ENCODE measurements around the gene IRF9.
"Not testable (repeated sequence)": the region's sequence is repeated elsewhere in the genome, so short reads cannot be mapped to it uniquely, and the experiment has no call there.

Gene IRF9

DNA sequence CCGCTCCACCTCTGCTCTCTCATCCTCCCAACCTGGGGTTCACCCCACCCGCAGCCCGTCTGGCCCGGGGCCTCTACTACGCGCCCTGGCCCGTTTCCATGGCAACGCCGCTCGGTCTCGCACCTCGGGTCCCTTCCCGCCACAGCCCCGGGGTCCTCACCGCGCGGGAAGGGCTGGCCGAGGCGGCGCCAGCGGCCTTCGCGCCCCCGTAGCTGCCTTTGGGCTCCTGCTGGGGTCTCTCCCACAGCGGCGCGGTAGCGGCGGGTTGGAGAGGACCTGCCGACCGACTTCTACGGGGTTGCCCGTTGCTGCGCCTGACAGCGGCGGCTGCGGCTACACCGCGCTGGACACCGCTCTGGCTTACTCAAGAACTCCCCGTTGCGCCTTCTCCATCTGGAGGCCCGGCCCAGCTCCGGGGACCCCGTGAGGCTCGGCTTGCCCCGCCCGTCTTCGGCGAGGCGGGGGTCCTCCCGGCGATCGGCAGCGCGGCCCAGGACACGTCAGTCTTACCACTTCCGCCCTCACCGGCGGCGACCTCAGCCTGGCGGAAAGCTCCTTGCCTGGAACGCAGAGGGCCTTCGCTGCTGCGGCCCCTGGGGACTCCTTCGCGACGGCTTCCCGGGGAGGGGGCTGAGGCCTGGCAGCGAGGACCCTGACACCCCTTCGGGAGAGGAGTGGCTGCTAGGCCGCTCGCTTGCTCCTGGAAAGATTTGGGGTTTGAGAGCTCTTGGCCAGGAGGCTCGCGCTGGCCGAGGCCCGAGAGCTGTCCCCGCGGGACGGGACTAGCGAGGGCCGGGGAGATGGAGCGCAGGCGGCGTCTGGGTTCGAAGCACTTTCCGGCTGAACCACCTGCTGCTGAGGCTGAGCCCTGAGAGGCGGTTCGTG is 34.4 kb downstream of the IRF9 start, which contains the start of gene TM9SF1:
TM9SF1 (minus strand) TSS at position 256 of the 885 bp plus-strand sequence. CDS start 422 bp downstream, outside the sequence.
- peak; percentile 68 for DNase-seq (ENCODE audit: low spot score)

DNA sequence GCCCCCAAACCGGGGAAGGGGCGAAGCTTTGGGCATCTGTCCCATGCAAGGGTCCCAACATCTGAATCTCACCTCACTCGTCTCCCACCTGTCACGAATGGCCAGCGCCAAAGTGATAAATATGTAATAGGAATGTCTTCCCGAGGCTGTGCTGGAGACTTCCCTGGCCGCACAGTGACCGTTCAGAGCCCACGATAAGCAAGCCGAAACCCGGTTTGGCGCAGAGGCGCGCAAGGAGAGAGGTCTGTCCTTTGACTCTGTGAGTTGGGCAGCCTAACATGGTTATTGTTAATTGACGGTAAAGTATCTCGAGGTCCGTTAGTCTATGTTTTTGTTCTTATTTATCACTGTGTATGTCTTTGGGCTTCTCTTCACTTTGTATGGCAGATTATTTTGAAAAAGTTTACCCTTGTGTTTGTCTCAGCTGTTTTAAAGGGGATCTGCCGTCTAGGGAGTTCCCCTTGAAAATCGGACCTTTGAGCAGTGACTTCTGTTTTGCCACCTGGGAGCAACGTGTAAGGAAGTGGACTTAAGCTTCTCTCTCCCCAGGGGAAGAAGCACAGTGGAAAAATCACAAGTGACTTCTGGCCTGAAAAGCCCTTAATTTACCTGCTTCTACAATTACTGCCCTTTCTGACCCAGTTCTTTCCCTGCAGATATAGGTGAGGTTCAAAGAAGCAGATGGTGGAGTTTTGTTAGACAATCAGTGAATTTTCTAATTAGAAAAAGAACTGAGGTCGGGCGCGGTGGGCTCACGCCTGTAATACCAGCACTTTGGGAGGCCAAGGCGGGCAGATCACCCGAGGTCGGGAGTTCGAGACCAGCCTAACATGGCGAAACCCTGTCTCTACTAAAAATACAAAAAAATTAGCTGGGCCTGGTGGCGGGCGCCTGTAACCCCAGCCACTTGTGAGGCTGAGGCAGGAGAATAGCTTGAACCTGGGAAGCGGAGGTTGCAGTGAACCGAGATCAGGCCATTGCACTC is 35.3 kb downstream of the IRF9 start:
- DNase-seq (ENCODE audit: low spot score), result no peak

DNA sequence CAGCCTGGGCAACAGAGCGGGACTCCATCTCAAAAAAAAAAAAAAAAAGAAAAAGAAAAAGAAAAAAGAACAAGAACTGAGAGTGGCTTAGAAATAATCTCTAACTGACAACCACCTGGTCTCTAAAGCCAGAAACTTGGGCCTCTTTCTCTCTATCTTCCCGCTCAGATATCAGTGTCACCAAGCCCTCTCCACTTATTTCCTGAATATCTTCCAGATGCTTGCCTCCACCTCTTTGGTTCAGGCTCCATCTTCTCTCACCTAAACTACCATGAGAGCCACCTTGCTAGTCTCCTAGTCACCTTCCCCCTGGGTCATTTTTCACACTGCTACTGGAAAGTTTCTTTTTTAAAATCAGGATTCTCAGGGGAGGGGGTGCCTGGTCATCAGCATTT is 36.0 kb downstream of the IRF9 start:
- no peak for DNase-seq (ENCODE audit: low spot score)

GRCh38 chr14:24198814-24199524 is 37.9 kb downstream of the IRF9 start:
- DNase-seq (ENCODE audit: low spot score), result no peak

- not testable (repeated sequence) for DNase-seq (ENCODE audit: low spot score)
Measured at GRCh38 chr14:24202538-24202937, 41.5 kb downstream of the IRF9 start.

DNA sequence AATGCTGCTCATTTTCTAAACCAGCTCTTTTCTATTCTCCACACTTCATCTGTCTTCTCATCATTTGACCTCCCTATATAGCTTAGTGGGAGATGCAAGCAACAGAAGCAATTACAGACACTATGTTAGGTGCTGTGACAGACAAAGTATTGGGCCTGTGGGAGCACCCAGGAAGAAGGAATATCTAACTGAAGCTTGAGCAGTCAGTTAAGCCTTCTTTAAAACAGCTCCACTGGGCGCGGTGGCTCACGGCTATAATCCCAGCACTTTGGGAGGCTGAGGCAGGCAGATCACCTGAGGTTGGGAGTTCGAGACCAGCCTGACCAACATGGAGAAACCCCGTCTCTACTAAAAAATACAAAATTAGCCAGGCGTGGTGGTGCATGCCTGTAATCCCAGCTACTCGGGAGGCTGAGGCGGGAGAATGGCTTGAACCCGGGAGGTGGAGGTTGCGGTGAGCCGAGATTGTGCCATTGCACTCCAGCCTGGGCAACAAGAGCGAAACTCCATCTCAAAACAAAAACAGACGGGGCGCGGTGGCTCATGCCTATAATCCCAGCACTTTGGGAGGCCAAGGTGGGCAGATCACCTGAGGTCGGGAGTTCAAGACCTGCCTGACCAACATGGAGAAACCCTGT is 42.3 kb downstream of the IRF9 start:
- not testable (repeated sequence) for DNase-seq (ENCODE audit: low spot score)

- DNase-seq (ENCODE audit: low spot score), result no peak
Measured at GRCh38 chr14:24204163-24205146, 43.4 kb downstream of the IRF9 start.

DNA sequence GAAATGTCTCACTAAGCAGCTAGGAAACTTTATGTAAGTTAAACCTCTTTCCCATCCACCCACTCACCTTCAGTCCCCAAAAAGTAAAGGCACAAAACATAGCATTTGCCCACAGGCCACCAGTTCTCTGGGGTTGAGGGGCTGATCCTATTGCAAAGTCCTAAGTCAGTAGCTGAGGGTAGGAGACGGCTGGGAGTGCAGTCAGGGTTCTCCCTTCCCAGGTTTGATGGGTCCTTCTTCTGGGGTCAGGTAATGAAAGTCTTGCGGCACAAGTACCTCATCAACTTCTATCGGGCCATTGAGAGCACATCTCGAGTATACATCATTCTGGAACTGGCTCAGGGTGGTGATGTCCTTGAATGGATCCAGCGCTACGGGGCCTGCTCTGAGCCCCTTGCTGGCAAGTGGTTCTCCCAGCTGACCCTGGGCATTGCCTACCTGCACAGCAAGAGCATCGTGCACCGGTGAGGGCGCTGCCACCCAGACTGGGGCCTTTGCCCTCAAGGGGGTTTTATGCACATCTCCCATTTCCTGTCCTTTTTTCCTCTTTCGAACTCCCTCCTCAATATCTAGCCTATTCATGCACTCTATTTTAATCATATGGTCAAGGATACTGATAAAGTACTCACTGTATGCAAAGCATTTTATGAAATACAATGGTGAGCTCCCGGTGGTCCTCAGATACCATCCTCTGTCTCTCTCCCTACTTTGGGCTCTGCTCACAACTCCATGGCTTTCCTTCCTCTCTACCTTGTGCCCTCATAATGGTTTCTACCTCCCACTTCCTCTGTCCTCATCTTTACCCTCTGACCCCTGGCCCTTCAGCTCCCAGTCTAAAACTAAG is 45.4 kb downstream of the IRF9 start:
- DNase-seq (ENCODE audit: low spot score), result no peak

- DNase-seq (ENCODE audit: low spot score), result no peak
Measured at GRCh38 chr14:24207104-24207551, 46.1 kb downstream of the IRF9 start.

GRCh38 chr14:24207625-24208024 is 46.6 kb downstream of the IRF9 start:
- DNase-seq (ENCODE audit: low spot score), result no peak

DNA sequence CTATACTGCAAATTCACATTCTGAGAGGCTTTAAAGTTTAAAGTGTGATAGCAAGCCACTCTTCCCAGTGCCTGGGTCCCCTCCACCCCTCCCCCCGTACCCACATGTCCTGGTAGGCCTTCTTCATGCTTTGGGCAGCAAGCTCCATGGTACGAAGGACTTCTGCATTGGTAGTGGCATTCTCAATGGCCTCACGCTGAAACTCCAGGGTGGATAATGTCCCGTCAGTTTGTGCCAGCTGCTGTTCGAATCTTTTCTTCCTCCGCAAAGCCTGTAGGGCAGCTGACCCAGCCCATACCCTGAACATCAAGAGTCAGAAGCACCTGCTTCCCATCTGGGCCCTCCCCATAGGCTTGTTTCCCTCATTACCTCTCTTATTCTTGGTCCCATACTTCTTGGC is 50.2 kb downstream of the IRF9 start:
- DNase-seq (ENCODE audit: low spot score), result no peak

DNA sequence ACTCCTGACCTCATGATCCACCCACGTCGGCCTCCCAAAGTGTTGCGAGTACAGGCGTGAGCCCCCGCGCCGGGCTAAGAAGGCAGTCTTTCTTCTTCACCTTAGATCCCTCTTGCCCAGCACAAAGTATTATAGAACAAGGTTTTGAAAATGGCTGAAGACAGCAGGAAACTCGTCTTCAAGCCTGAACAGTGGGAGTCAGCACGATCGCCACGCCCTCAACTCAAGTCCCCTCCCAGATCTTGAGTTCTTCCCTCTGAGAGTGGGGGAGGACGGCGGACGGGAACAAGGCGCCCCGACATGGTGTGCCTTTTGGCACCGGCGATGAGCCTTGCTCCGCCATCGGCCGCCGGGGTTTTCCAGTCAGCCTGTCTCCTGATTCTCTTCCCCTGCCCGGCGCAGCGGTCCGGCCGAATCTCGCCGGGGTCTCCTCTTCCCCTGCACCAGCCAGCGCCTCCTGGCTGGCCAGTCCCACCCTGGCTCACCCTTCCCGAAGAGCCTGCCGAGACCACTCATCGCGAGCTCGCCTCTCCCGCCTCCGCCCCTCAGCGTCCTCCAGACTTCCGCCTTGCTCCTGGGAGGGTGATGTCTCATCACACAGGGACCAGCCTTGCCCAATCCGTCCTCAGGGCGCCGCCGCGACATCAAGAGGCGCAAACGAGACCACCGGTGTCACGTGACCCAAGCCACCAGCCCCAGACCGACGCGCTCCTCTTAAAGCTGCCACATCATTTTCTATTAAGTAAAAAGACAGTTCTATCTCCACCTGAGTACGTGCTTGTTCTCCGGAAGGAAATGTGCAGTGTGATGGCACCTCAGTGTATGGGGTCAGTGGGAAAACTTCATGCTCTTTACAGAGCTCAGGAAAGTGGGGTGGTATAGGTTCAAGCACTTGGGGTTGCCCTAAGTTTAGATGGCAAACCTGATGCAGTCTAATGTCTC is 52.1 kb downstream of the IRF9 start, which contains the start of gene CHMP4A:
CHMP4A (minus strand) TSS at position 565 of the 942 bp plus-strand sequence; CDS start at position 516, 49 bp downstream.
- peak; percentile 92 for DNase-seq (ENCODE audit: low spot score)

- DNase-seq (ENCODE audit: low spot score), result no peak
Measured at GRCh38 chr14:24213866-24214662, 53.0 kb downstream of the IRF9 start.

GRCh38 chr14:24215495-24216344 is 54.7 kb downstream of the IRF9 start, which contains the start of gene MDP1:
TSS of gene MDP1 (minus strand) at chr14:24216066. CDS start at chr14:24215955, 111 bp downstream.
- peak; percentile 92 for DNase-seq (ENCODE audit: low spot score)

All from pons (tissue), 1 donor.